A549 (cell line): ENCODE data around the gene HCN2. TPM values are rescaled to one million over a fixed set of nuclear protein-coding genes. Genes with fewer than 3 reads are reported as not detected.

Source experiments
- ATAC-seq, 2 experiments: fragments of 200-7000 bp in 1 of 2; fragments of >200 bp in 1 of 2; cut with Nextera tagmentation in 1 of 2; cut with Tn5 transposase in 1 of 2; 3 replicates each; pipeline versions ENCODE4 v1.8.0 to v1.9.1; 2018 to 2020; ENCODE audit warnings: mild to moderate bottlenecking in 1 of 2, moderate library complexity in 1 of 2
- CTCF ChIA-PET: fragments of 300-600 bp; sonication (Branson Sonifier 250); formaldehyde crosslinking; extraction: SDS; loops from one replicate; lab custom pipeline; 2021; ENCODE audit warnings: antibody characterized with exemption, inconsistent platforms; lab: Yijun Ruan, JAX
- POLR2A ChIA-PET: fragments of 350-600 bp; formaldehyde crosslinking; extraction: SDS; loops from one replicate; lab custom pipeline; 2021; ENCODE audit warnings: antibody characterized with exemption, inconsistent platforms; lab: Yijun Ruan, JAX
- DNase-seq, 2 experiments: peaks; one replicate each; pipeline versions ENCODE4 v3.0.0 to v3.0.0-alpha.2; 2011 to 2016; ENCODE audit warnings: low read depth in 1 of 2, low spot score in 1 of 2
- FAIRE-seq: peaks from 2 replicates; lab custom pipeline; 2011; peaks lifted over from hg19 to GRCh38; lab: Jason Lieb, UNC
- H3K27ac ChIP-seq, 2 experiments: fragments of >200 bp; sonication (Bioruptor Twin); formaldehyde crosslinking; 3 replicates each; pipeline ENCODE4 v1.5.1; 2016 to 2017
- H3K4me1 ChIP-seq: fragments of >200 bp; sonication (Bioruptor Twin); formaldehyde crosslinking; 3 replicates; pipeline ENCODE4 v1.6.1; 2016
- H3K4me2 ChIP-seq: fragments of >200 bp; sonication (Bioruptor Twin); formaldehyde crosslinking; 3 replicates; pipeline ENCODE4 v1.6.1; 2016
- H3K4me3 ChIP-seq: fragments of >200 bp; sonication (Bioruptor Twin); formaldehyde crosslinking; 3 replicates; pipeline ENCODE4 v1.5.1; 2016
- H3K9me3 ChIP-seq: fragments of >200 bp; sonication (Bioruptor Twin); formaldehyde crosslinking; 3 replicates; pipeline ENCODE4 v1.6.1; 2016
- BCL3 ChIP-seq: fragments of >200 bp; sonication (Bioruptor Twin); formaldehyde crosslinking; IDR thresholded peaks from 3 replicates; pipeline ENCODE4 v1.6.1; 2016
- BHLHE40 ChIP-seq: IDR thresholded peaks from 2 replicates; pipeline ENCODE4 v1.6.1; 2012; ENCODE audit warnings: low read depth, low read length, inconsistent platforms
- CEBPB ChIP-seq, 2 experiments: fragments of >200 bp in 1 of 2; sonication (Bioruptor Twin) in 1 of 2; formaldehyde crosslinking in 1 of 2; IDR thresholded peaks; 2 replicates each; pipeline ENCODE4 v1.6.1; 2012 to 2016
- EHMT2 ChIP-seq: fragments of 200-600 bp; sonication (generic); IDR thresholded peaks from 2 replicates; pipeline ENCODE4 v1.6.1; 2016; ENCODE audit warnings: antibody characterized with exemption, low read depth, mild to moderate bottlenecking, moderate library complexity
- ESRRA ChIP-seq: fragments of 150-350 bp; IDR thresholded peaks from 2 replicates; pipeline ENCODE4 v1.6.1; 2014; ENCODE audit warnings: mild to moderate bottlenecking, low read length, borderline replicate concordance
- FOSB ChIP-seq: fragments of 250-450 bp; sonication (Bioruptor Pico); IDR thresholded peaks from 2 replicates; pipeline ENCODE4 v1.5.0; 2020; ENCODE audit warnings: mild to moderate bottlenecking, moderate library complexity
- FOSL2 ChIP-seq, 2 experiments: fragments of 450-650 bp in 1 of 2; fragments of >200 bp in 1 of 2; sonication (Bioruptor Twin) in 1 of 2; formaldehyde crosslinking; IDR thresholded peaks; 2 replicates each; pipeline versions ENCODE4 v1.5.0 to v1.6.1; 2016 to 2020; ENCODE audit warnings: mild to moderate bottlenecking in 1 of 2, moderate library complexity in 1 of 2
- GATA3 ChIP-seq: IDR thresholded peaks from 2 replicates; pipeline ENCODE4 v1.6.1; 2012; ENCODE audit warnings: borderline replicate concordance
- HEYL ChIP-seq: fragments of 250-450 bp; sonication (Bioruptor Pico); IDR thresholded peaks from 2 replicates; pipeline ENCODE4 v1.8.0; 2021; ENCODE audit warnings: mild to moderate bottlenecking, moderate library complexity
- HOXA7 ChIP-seq: fragments of 250-450 bp; sonication (Bioruptor Pico); IDR thresholded peaks from 2 replicates; pipeline ENCODE4 v1.5.0; 2020; ENCODE audit warnings: mild to moderate bottlenecking, moderate library complexity
- HOXB13 ChIP-seq: fragments of 250-450 bp; sonication (Bioruptor Pico); IDR thresholded peaks from 2 replicates; pipeline ENCODE4 v1.5.0; 2020; ENCODE audit warnings: low read depth, mild to moderate bottlenecking, moderate library complexity
- JUN ChIP-seq, 2 experiments: fragments of >200 bp; sonication (Bioruptor Twin); formaldehyde crosslinking; IDR thresholded peaks; 2 replicates in 1 of 2; 3 replicates in 1 of 2; pipeline ENCODE4 v1.6.1; 2016 to 2017
- JUNB ChIP-seq: fragments of >200 bp; sonication (Bioruptor Twin); formaldehyde crosslinking; IDR thresholded peaks from 2 replicates; pipeline ENCODE4 v1.6.1; 2016
- KDM5A ChIP-seq: fragments of 200-600 bp; sonication (generic); IDR thresholded peaks from 2 replicates; pipeline ENCODE4 v1.6.1; 2016; ENCODE audit warnings: antibody characterized with exemption, mild to moderate bottlenecking
- POLR2A ChIP-seq: IDR thresholded peaks from 2 replicates; pipeline ENCODE4 v1.6.1; 2012; ENCODE audit warnings: mild to moderate bottlenecking, low read length
- RFX5 ChIP-seq: fragments of 450-650 bp; IDR thresholded peaks from 2 replicates; pipeline ENCODE4 v1.7.1; 2014; ENCODE audit warnings: antibody characterized with exemption, mild to moderate bottlenecking, moderate library complexity
- SMC3 ChIP-seq: fragments of >200 bp; sonication (Bioruptor Twin); formaldehyde crosslinking; IDR thresholded peaks from 3 replicates; pipeline ENCODE4 v1.6.1; 2018; ENCODE audit warnings: inconsistent platforms
- SREBF2 ChIP-seq: fragments of 450-650 bp; IDR thresholded peaks from 2 replicates; pipeline ENCODE4 v1.6.1; 2014; ENCODE audit warnings: mild to moderate bottlenecking, moderate library complexity
- TP53 ChIP-seq: fragments of 250-450 bp; sonication (Bioruptor Pico); IDR thresholded peaks from 2 replicates; pipeline ENCODE4 v1.5.0; 2021; ENCODE audit warnings: mild to moderate bottlenecking, moderate library complexity
- ZC3H11A ChIP-seq: fragments of 450-650 bp; IDR thresholded peaks from 2 replicates; pipeline ENCODE4 v1.6.1; 2014; ENCODE audit warnings: antibody characterized with exemption, mild to moderate bottlenecking
- ZFP36 ChIP-seq: fragments of 450-650 bp; IDR thresholded peaks from 2 replicates; pipeline ENCODE4 v1.6.1; 2014; ENCODE audit warnings: borderline replicate concordance; ENCODE audit not compliant: partially characterized antibody
- ZSCAN20 ChIP-seq: fragments of 250-450 bp; sonication (Bioruptor Pico); IDR thresholded peaks from 2 replicates; pipeline ENCODE4 v1.8.0; 2022; ENCODE audit warnings: mild to moderate bottlenecking, moderate library complexity
- WGBS: methylation state at CpG from one replicate; pipeline ENCODE4 v1.1.6; 2017; ENCODE audit errors: missing lambda C conversion rate; 5-methylcytosine and 5-hydroxymethylcytosine counted together
- polyA plus RNA-seq, 4 experiments: library from polyadenylated mRNA; depleted of rRNA in 3 of 4; stranded (reverse); fragments of >200 nt; fragmentation: RNase III in 1 of 4; extraction: RNeasy Plus Mini Kit Qiagen cat#74134 plus additional on column Dnase treatment in 1 of 4; gene quantifications; 2 replicates in 3 of 4; 3 replicates in 1 of 4; pipeline ENCODE4 v1.2.3, GENCODE V29; 2011 to 2017
- TF ChIP-seq, protein P1 (sequence below): IDR thresholded peaks from 2 replicates; pipeline ENCODE4 v1.6.1; 2012
- TF ChIP-seq, protein P2 (sequence below): IDR thresholded peaks from 2 replicates; pipeline ENCODE4 v1.6.1; 2012
- TF ChIP-seq, protein P3 (sequence below): fragments of 250-450 bp; sonication (Bioruptor Pico); IDR thresholded peaks from 2 replicates; pipeline ENCODE4 v1.5.0; 2020; ENCODE audit warnings: low read depth, mild to moderate bottlenecking, moderate library complexity

HCN2 gene
- polyA plus RNA-seq, 2 of the 4 experiments (the other 2 are of a cell fraction), result 2.7 to 23.2 TPM

GRCh38 chr19:579842-580155 is 9.9 kb upstream of the HCN2 start:
- ChIA-PET CTCF (no interaction called here), POLR2A (no interaction called here)
- ATAC-seq, result no peak
- no peak overlapping the region for H3K4me2 ChIP-seq
- WGBS, result 76% methylated on average over 4 of the region's 11 CpGs
- TF ChIP-seq FOSB (CRISPR knock-in tag), result no peak
- no peak for TF ChIP-seq SMC3
- TF ChIP-seq SREBF2, result no peak
- no peak for TF ChIP-seq BHLHE40
- no peak for TF ChIP-seq POLR2A
- no peak for TF ChIP-seq ZSCAN20
- no peak for TF ChIP-seq BCL3
- no peak for TF ChIP-seq RFX5
- TF ChIP-seq, protein P1, sequence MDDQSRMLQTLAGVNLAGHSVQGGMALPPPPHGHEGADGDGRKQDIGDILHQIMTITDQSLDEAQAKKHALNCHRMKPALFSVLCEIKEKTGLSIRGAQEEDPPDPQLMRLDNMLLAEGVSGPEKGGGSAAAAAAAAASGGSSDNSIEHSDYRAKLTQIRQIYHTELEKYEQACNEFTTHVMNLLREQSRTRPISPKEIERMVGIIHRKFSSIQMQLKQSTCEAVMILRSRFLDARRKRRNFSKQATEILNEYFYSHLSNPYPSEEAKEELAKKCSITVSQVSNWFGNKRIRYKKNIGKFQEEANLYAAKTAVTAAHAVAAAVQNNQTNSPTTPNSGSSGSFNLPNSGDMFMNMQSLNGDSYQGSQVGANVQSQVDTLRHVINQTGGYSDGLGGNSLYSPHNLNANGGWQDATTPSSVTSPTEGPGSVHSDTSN, result no peak
- no peak for TF ChIP-seq TP53 (CRISPR knock-in tag)
- TF ChIP-seq HOXA7 (CRISPR knock-in tag), result no peak
- TF ChIP-seq JUN (IDR thresholded peaks at IDR 0.05), result no peak
- no peak for TF ChIP-seq ZFP36
- no peak for TF ChIP-seq ZC3H11A
- TF ChIP-seq KDM5A, result no peak
- H3K4me1 ChIP-seq, result peaks cover 27% of the 10 kb centered on the region
- DNase-seq, result no peak
- no peaks in the 10 kb centered on the region for H3K9me3 ChIP-seq
- H3K27ac ChIP-seq, result no peak overlapping the region
- FAIRE-seq, result no peak
- no peak overlapping the region for H3K4me3 ChIP-seq

- Histone ChIP-seq H3K4me3 (no peak overlapping the region), H3K4me1 (peaks cover 27% of the 10 kb centered on the region), H3K27ac (no peak overlapping the region), H3K9me3 (no peaks in the 10 kb centered on the region), H3K4me2 (no peak overlapping the region)
- WGBS, result 86% methylated on average over 1 of the region's 22 CpGs
- CTCF ChIA-PET, result interaction anchor here (2.4 kb wide), 1 partner anchor 48 kb away, joined by 6 read pairs; the partner anchor contains the start of gene CDC34
- DNase-seq, result no peak
- FAIRE-seq, result no peak
- TF ChIP-seq FOSL2 (IDR thresholded peaks at IDR 0.05), result no peak
- TF ChIP-seq FOSL2 (CRISPR knock-in tag; IDR thresholded peaks at IDR 0.05), result no peak
- TF ChIP-seq ZFP36, result no peak
- no peak for TF ChIP-seq BHLHE40
- TF ChIP-seq ESRRA, result no peak
- no peak for TF ChIP-seq CEBPB (IDR thresholded peaks at IDR 0.05)
- TF ChIP-seq, protein P2, sequence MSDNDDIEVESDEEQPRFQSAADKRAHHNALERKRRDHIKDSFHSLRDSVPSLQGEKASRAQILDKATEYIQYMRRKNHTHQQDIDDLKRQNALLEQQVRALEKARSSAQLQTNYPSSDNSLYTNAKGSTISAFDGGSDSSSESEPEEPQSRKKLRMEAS, result no peak
- no peak for TF ChIP-seq ZC3H11A
- TF ChIP-seq JUNB, result no peak
- TF ChIP-seq GATA3, result no peak
- no peak for TF ChIP-seq EHMT2
- TF ChIP-seq BCL3, result no peak
- TF ChIP-seq HOXB13, result no peak
- TF ChIP-seq HEYL (CRISPR knock-in tag), result no peak
- no peak for TF ChIP-seq SMC3
- TF ChIP-seq JUN (IDR thresholded peaks at IDR 0.05), result no peak
- no peak for TF ChIP-seq KDM5A
- TF ChIP-seq TP53 (CRISPR knock-in tag), result no peak
- no peak for TF ChIP-seq SREBF2
- TF ChIP-seq, protein P3, sequence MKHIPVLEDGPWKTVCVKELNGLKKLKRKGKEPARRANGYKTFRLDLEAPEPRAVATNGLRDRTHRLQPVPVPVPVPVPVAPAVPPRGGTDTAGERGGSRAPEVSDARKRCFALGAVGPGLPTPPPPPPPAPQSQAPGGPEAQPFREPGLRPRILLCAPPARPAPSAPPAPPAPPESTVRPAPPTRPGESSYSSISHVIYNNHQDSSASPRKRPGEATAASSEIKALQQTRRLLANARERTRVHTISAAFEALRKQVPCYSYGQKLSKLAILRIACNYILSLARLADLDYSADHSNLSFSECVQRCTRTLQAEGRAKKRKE (CRISPR knock-in tag), result no peak
- no peak for ATAC-seq
- POLR2A ChIA-PET, result no interaction called here
These were observed 9.3 kb upstream of the HCN2 start for GRCh38 chr19:580274-580835.
